Measurements from ENCODE around the gene KLF6. TPM values are rescaled to one million over a fixed set of nuclear protein-coding genes. Genes with fewer than 3 reads are reported as not detected.

Gene KLF6
- total RNA-seq, 1 experiment from 2014 or later, result 282 TPM

DNA sequence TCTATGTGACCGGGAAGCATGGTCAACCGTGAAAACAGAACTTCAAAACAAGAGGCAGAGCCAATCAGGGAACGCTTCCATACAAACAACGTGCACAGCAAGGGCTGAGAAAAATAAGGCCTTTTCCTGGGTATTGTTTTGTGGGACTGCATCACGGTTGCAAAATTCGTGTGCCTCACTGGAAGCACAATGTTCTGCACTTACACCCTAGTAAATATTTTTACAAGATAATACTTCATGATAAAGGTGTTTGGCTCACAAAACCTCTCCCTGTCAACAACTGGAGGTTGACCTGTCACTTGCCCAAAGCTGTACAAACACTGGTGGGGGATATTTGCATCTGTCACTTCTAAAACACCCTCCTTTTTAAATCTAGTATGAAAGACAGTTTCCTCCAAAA is 37.0 kb downstream of the KLF6 start:
- Mint-ChIP-seq H3K4me1 (ENCODE audit: insufficient read depth, unreplicated experiment) (peaks cover 11% of the 10 kb centered on the region), H3K4me3 (ENCODE audit: unreplicated experiment) (no peak overlapping the region), H3K27me3 (ENCODE audit: insufficient read depth, unreplicated experiment) (no peaks in the 10 kb centered on the region), H3K27ac (ENCODE audit: low read depth, unreplicated experiment) (no peak overlapping the region), H3K9me3 (ENCODE audit: unreplicated experiment) (no peaks in the 10 kb centered on the region), H3K36me3 (ENCODE audit: insufficient read depth, unreplicated experiment) (no peaks in the 10 kb centered on the region)
- intact Hi-C loops (cut with micrococcal nuclease), result no loop called here
- ChIA-PET CTCF (no interaction called here), POLR2A (interaction anchor here (0.6 to 1.4 kb wide), 4 partner anchors 10 to 112 kb away, joined by 3 to 6 read pairs (median 4); no protein-coding TSS in a partner anchor)
- DNase-seq (ENCODE audit: unreplicated experiment), result no peak
- BruUV-seq (replicated peaks), result no TSS peak
- TF ChIP-seq, protein P1, sequence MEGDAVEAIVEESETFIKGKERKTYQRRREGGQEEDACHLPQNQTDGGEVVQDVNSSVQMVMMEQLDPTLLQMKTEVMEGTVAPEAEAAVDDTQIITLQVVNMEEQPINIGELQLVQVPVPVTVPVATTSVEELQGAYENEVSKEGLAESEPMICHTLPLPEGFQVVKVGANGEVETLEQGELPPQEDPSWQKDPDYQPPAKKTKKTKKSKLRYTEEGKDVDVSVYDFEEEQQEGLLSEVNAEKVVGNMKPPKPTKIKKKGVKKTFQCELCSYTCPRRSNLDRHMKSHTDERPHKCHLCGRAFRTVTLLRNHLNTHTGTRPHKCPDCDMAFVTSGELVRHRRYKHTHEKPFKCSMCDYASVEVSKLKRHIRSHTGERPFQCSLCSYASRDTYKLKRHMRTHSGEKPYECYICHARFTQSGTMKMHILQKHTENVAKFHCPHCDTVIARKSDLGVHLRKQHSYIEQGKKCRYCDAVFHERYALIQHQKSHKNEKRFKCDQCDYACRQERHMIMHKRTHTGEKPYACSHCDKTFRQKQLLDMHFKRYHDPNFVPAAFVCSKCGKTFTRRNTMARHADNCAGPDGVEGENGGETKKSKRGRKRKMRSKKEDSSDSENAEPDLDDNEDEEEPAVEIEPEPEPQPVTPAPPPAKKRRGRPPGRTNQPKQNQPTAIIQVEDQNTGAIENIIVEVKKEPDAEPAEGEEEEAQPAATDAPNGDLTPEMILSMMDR (IDR thresholded peaks at IDR 0.05; ENCODE audit: unreplicated experiment), result no peak

DNA sequence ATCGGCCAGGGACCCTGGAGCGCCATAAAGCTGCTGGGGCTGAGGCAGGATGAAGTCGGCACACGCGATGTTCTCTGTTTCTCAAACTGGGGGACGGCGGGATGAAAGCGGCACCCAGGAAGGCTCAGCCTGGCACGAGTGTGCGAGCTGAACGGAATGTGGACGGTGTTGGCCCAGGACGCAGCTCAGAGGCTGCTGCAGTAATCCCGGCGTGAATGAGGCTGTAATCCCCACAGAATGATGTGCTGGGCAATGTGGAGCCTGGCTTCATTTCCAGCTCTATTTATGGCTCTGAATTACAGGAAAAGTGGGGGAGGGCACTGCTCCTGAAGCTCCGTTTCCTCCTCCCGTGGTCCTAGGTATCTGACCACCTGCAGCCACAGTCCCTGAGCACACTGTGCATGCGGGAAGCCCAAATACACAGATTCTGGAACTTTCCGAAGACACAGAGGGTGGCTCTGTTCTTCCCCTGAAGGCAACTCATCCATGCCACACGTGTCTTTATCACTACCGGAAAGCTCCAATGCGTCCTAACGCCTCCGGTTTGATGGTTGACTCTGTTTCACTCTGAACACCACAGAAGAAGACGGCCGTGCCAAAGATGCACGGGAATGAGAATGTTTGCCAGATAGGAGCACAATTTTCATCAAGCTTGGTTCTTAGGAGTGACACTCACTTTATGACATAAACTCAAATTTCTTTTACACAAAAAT is 37.6 kb downstream of the KLF6 start:
- no peak overlapping the region for H3K4me3 Mint-ChIP-seq (ENCODE audit: unreplicated experiment)
- CTCF ChIA-PET, result no interaction called here
- H3K4me1 Mint-ChIP-seq (ENCODE audit: insufficient read depth, unreplicated experiment), result peaks cover 11% of the 10 kb centered on the region
- no TSS peak for BruUV-seq (replicated peaks)
- no peak overlapping the region for H3K27ac Mint-ChIP-seq (ENCODE audit: low read depth, unreplicated experiment)
- no peaks in the 10 kb centered on the region for H3K9me3 Mint-ChIP-seq (ENCODE audit: unreplicated experiment)
- H3K27me3 Mint-ChIP-seq (ENCODE audit: insufficient read depth, unreplicated experiment), result no peaks in the 10 kb centered on the region
- POLR2A ChIA-PET, result interaction anchor here (0.6 to 1.4 kb wide), 5 partner anchors 11 to 988 kb away, joined by 3 to 6 read pairs (median 3); no protein-coding TSS in a partner anchor
- H3K36me3 Mint-ChIP-seq (ENCODE audit: insufficient read depth, unreplicated experiment), result no peaks in the 10 kb centered on the region
- TF ChIP-seq, protein P1 (IDR thresholded peaks at IDR 0.05; ENCODE audit: unreplicated experiment), result no peak
- intact Hi-C loops (cut with micrococcal nuclease), result no loop called here
- no peak for DNase-seq (ENCODE audit: unreplicated experiment)

DNA sequence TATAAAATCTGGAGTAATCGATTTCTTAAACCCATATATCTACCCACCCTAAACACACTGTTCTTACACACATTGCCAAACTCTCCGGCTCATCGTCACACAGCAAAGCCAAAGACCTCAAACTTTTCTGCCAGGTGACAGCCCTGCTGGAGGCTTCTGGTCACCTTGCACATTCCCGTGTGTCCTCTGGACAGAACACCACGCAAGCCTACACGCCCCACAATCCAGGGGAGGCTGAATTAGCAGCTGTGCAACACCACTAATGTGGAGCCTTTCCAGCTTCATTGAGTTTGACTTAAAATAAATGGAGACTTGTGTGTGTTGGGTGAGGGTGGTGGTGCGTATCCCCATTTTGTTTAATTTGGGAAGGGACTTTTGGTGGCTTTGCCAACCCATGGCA is 38.4 kb downstream of the KLF6 start:
- POLR2A ChIA-PET, result interaction anchor here (1.2 to 1.4 kb wide), 2 partner anchors 11 to 17 kb away, joined by 4 to 6 read pairs; no protein-coding TSS in a partner anchor
- CTCF ChIA-PET, result no interaction called here
- DNase-seq (ENCODE audit: unreplicated experiment), result no peak
- intact Hi-C loops (cut with micrococcal nuclease), result no loop called here
- Mint-ChIP-seq H3K4me3 (ENCODE audit: unreplicated experiment) (no peak overlapping the region), H3K36me3 (ENCODE audit: insufficient read depth, unreplicated experiment) (no peaks in the 10 kb centered on the region), H3K27me3 (ENCODE audit: insufficient read depth, unreplicated experiment) (no peaks in the 10 kb centered on the region), H3K9me3 (ENCODE audit: unreplicated experiment) (no peaks in the 10 kb centered on the region), H3K27ac (ENCODE audit: low read depth, unreplicated experiment) (no peak overlapping the region), H3K4me1 (ENCODE audit: insufficient read depth, unreplicated experiment) (peaks cover 11% of the 10 kb centered on the region)
- BruUV-seq (replicated peaks), result no TSS peak
- TF ChIP-seq, protein P1 (IDR thresholded peaks at IDR 0.05; ENCODE audit: unreplicated experiment), result no peak

DNA sequence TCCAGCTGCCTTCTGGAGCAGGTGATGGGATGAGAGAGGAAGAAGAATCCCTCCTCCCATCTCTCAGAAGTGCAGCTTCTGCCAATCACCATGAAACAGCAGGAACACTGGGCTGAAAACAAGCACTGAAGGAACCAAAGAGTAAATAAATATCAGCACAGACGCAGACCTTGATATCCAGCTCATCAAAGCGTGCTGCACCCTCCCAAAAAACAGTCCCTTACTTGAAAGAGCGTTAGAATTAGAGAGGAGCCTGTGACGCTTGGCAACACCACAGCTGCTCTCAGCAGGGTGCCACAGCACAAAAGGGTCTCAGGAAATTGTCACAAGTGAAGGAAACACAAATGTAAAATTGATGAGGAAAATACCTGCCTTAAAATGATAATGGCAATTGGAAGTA is 39.5 kb downstream of the KLF6 start:
- ChIA-PET CTCF (no interaction called here), POLR2A (interaction anchor here (1.9 to 3.7 kb wide), 2 partner anchors 9 to 278 kb away, joined by 7 to 24 read pairs; no protein-coding TSS in a partner anchor)
- no peak for DNase-seq (ENCODE audit: unreplicated experiment)
- no peaks in the 10 kb centered on the region for H3K9me3 Mint-ChIP-seq (ENCODE audit: unreplicated experiment)
- H3K27ac Mint-ChIP-seq (ENCODE audit: low read depth, unreplicated experiment), result no peak overlapping the region
- no peaks in the 10 kb centered on the region for H3K36me3 Mint-ChIP-seq (ENCODE audit: insufficient read depth, unreplicated experiment)
- H3K27me3 Mint-ChIP-seq (ENCODE audit: insufficient read depth, unreplicated experiment), result no peaks in the 10 kb centered on the region
- TF ChIP-seq, protein P1 (IDR thresholded peaks at IDR 0.05; ENCODE audit: unreplicated experiment), result no peak
- H3K4me1 Mint-ChIP-seq (ENCODE audit: insufficient read depth, unreplicated experiment), result peaks cover 11% of the 10 kb centered on the region
- BruUV-seq (replicated peaks), result no TSS peak
- intact Hi-C loops (cut with micrococcal nuclease), result no loop called here
- no peak overlapping the region for H3K4me3 Mint-ChIP-seq (ENCODE audit: unreplicated experiment)

Measured in MCF 10A (cell line).